AG04450 (cell line): ENCODE results near the gene MPV17L2. TPM values are rescaled to one million over a fixed set of nuclear protein-coding genes. Genes with fewer than 3 reads are reported as not detected.

Experiments used
- CTCF ChIA-PET: fragments of 300-600, 350-600 bp; formaldehyde crosslinking; extraction: SDS; loops from one replicate; lab custom pipeline; 2022; ENCODE audit warnings: antibody characterized with exemption, inconsistent platforms; lab: Charles Lee
- POLR2A ChIA-PET: fragments of 350-600 bp; formaldehyde crosslinking; extraction: SDS; loops from one replicate; lab custom pipeline; 2021; ENCODE audit warnings: antibody characterized with exemption, inconsistent platforms; lab: Yijun Ruan, JAX
- DNase-seq: peaks from one replicate; pipeline ENCODE4 v3.0.0-alpha.2; 2011; ENCODE audit warnings: low read depth, low spot score
- H3K27ac ChIP-seq: one replicate; pipeline ENCODE4 v1.5.1; 2012; ENCODE audit warnings: low read depth, low read length, control low read depth
- H3K27me3 ChIP-seq: one replicate; pipeline ENCODE4 v1.6.0; 2012; ENCODE audit warnings: low read length; ENCODE audit not compliant: control insufficient read depth, insufficient read depth
- H3K4me3 ChIP-seq: 2 replicates; pipeline ENCODE4 v1.5.1; 2011; ENCODE audit warnings: mild to moderate bottlenecking, low read depth, low read length, control low read depth
- H3K9me3 ChIP-seq: 2 replicates; pipeline ENCODE4 v1.5.1; 2012; ENCODE audit warnings: low read length; ENCODE audit not compliant: control insufficient read depth, insufficient read depth
- CTCF ChIP-seq: IDR thresholded peaks from 2 replicates; pipeline ENCODE4 v1.5.1; 2011; ENCODE audit warnings: low read depth, low read length, control low read depth, inconsistent platforms
- polyA plus RNA-seq: library from polyadenylated mRNA; depleted of rRNA; stranded (reverse); fragments of >200 nt; gene quantifications from 2 replicates; pipeline ENCODE4 v1.2.3, GENCODE V29; 2011

Gene MPV17L2
- polyA plus RNA-seq, 1 experiment: 8.2 TPM

- no peaks in the 10 kb centered on the region; the same call in 1 of the 2 replicates for H3K9me3 ChIP-seq
- ChIA-PET CTCF (interaction anchor here (0.8 to 2.6 kb wide), 6 partner anchors 9 to 145 kb away, joined by 7 to 20 read pairs (median 9); partner anchors contain the start of gene ARRDC2), POLR2A (interaction anchor here (0.5 to 1.0 kb wide), 6 partner anchors 29 to 128 kb away, joined by 3 to 6 read pairs (median 4); partner anchors contain the start of genes MPV17L2 and RAB3A)
- peak; percentile 69 for TF ChIP-seq CTCF
- H3K27me3 ChIP-seq: no peaks in the 10 kb centered on the region
- peak overlapping the region; percentile 69 for H3K4me3 ChIP-seq
- peak overlapping the region; percentile 94 for H3K27ac ChIP-seq
- peak; percentile 95 for DNase-seq
These were observed 40.6 kb upstream of the MPV17L2 start for GRCh38 chr19:18152442-18152816.

- H3K27me3 ChIP-seq: no peaks in the 10 kb centered on the region
- no peaks in the 10 kb centered on the region; the same call in 1 of the 2 replicates for H3K9me3 ChIP-seq
- DNase-seq: peak; percentile 97
- ChIA-PET CTCF (interaction anchor here (0.8 to 2.6 kb wide), 4 partner anchors 8 to 145 kb away, joined by 7 to 20 read pairs (median 9); partner anchors contain the start of gene ARRDC2), POLR2A (interaction anchor here (0.5 to 1.0 kb wide), 2 partner anchors 29 to 51 kb away, joined by 3 to 5 read pairs; partner anchors contain the start of gene RAB3A)
- H3K27ac ChIP-seq: peak within 1 kb of the TSS; percentile 94
- no peak for TF ChIP-seq CTCF
- peak within 1 kb of the TSS; percentile 89 for H3K4me3 ChIP-seq
These were observed 40.0 kb upstream of the MPV17L2 start, which contains the start of gene PIK3R2 for GRCh38 chr19:18152817-18153555. Gene PIK3R2, plus strand, starts transcription at chr19:18153163. Its CDS starts 2,717 bp downstream, at chr19:18155880.

GRCh38 chr19:18153556-18154134, 39.4 kb upstream of the MPV17L2 start:
- ChIA-PET CTCF (no interaction called here), POLR2A (no interaction called here)
- H3K9me3 ChIP-seq: no peaks in the 10 kb centered on the region; the same call in 1 of the 2 replicates
- no peaks in the 10 kb centered on the region for H3K27me3 ChIP-seq
- H3K4me3 ChIP-seq: peak overlapping the region; percentile 89
- DNase-seq: no peak
- H3K27ac ChIP-seq: no peak overlapping the region
- TF ChIP-seq CTCF: no peak

- ChIA-PET POLR2A (interaction anchor here (0.7 kb wide), 2 partner anchors 29 to 238 kb away, joined by 7 to 8 read pairs; no protein-coding TSS in a partner anchor), CTCF (interaction anchor here (0.6 kb wide), 1 partner anchor 124 kb away, joined by 3 read pairs; no protein-coding TSS in a partner anchor)
- H3K4me3 ChIP-seq: no peak overlapping the region
- no peak overlapping the region for H3K27ac ChIP-seq
- TF ChIP-seq CTCF: no peak
- H3K9me3 ChIP-seq: no peaks in the 10 kb centered on the region; the same call in 1 of the 2 replicates
- no peak for DNase-seq
- H3K27me3 ChIP-seq: no peaks in the 10 kb centered on the region
These were observed 37.6 kb upstream of the MPV17L2 start for GRCh38 chr19:18155095-18156087.
